GM10266 (cell line): Measurements from ENCODE around the gene RBPJL.

ENCODE experiments used
- DNase-seq: peaks from one replicate; pipeline ENCODE4 v3.0.0; 2012; ENCODE audit errors: extremely low spot score
- CTCF ChIP-seq: IDR thresholded peaks from 2 replicates; pipeline ENCODE4 v1.5.1; 2012; ENCODE audit warnings: mild to moderate bottlenecking, low read depth; ENCODE audit not compliant: control insufficient read depth, insufficient read depth; ENCODE audit errors: missing control alignments

The RBPJL gene

GRCh38 chr20:45359069-45359405 lies 52.4 kb downstream of the RBPJL start:
- TF ChIP-seq CTCF, result no peak
- DNase-seq, result no peak

GRCh38 chr20:45359406-45360148 lies 52.9 kb downstream of the RBPJL start:
- DNase-seq, result no peak
- no peak for TF ChIP-seq CTCF

- TF ChIP-seq CTCF, result no peak
- DNase-seq, result no peak
Observed at GRCh38 chr20:45361793-45362192, 55.2 kb downstream of the RBPJL start.

- peak; percentile 78 for TF ChIP-seq CTCF
- peak; percentile 92 for DNase-seq
Observed at GRCh38 chr20:45362804-45363610, 56.4 kb downstream of the RBPJL start, which contains the start of gene SYS1. SYS1 (plus strand) TSS chr20:45363156; CDS start chr20:45363532, 376 bp downstream.

GRCh38 chr20:45363611-45364492 lies 57.2 kb downstream of the RBPJL start:
- TF ChIP-seq CTCF, result no peak
- DNase-seq, result no peak

GRCh38 chr20:45365444-45365970 lies 58.9 kb downstream of the RBPJL start:
- no peak for DNase-seq

More at GRCh38 chr20:45365444-45365970, 58.9 kb downstream of the RBPJL start:
- TF ChIP-seq CTCF, result no peak
